A549 treated with DMSO at 1 μM for 4 hours (cell line): ENCODE results near the gene MS4A2. TPM values are rescaled to one million over a fixed set of nuclear protein-coding genes. Genes with fewer than 3 reads are reported as not detected.

Experiments
- total RNA-seq: library from RNA; stranded (reverse); fragments of 200-300 nt; extraction: Qiagen RNA extraction; gene quantifications from 5 replicates; pipeline ENCODE4 v1.2.3, GENCODE V29; 2022; ENCODE audit warnings: low read depth

MS4A2 gene
- not detected in 5 replicates for total RNA-seq

DNA sequence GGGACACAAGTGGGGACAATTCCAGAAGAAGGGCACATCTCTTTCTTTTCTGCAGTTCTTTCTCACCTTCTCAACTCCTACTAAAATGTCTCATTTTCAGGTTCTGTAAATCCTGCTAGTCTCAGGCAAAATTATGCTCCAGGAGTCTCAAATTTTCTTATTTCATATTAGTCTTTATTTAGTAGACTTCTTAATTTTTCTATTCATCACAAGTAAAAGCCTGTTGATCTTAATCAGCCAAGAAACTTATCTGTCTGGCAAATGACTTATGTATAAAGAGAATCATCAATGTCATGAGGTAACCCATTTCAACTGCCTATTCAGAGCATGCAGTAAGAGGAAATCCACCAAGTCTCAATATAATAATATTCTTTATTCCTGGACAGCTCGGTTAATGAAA is at the start of gene MS4A2:
Gene MS4A2, plus strand, starts transcription at position 301 of the 400 bp plus-strand sequence. CDS start 102 bp downstream, outside the sequence.

GRCh38 chr11:60040109-60040508 is 48.4 kb upstream of the MS4A2 start, which contains the start of gene OOSP2:
Gene OOSP2 (plus strand): TSS chr11:60040409. CDS start chr11:60040460, 51 bp downstream.

GRCh38 chr11:60056349-60056969 is 32.0 kb upstream of the MS4A2 start, which contains the start of gene MS4A3:
Gene MS4A3 (plus strand): TSS chr11:60056665. CDS start chr11:60061161, 4,496 bp downstream.

Other genes starting within 250 kb of the MS4A2 start
- not detected in 5 replicates for gene CBLIF, start 243.2 kb upstream of the MS4A2 start, total RNA-seq
- gene TCN1, start 222.2 kb upstream of the MS4A2 start, total RNA-seq, result 0.09 to 0.45 TPM (median 0.23 TPM) in 5 replicates
- not detected in 5 replicates for gene OOSP3, start 209.9 kb upstream of the MS4A2 start, total RNA-seq
- not detected in 5 replicates for gene OOSP1, start 150.2 kb upstream of the MS4A2 start, total RNA-seq
- gene OOSP4A, start 124.6 kb upstream of the MS4A2 start, total RNA-seq, result not detected in 5 replicates
- gene OOSP4B, start 71.5 kb upstream of the MS4A2 start, total RNA-seq, result not detected in 5 replicates
- gene OOSP2, start 48.3 kb upstream of the MS4A2 start, total RNA-seq, result not detected in 5 replicates
- not detected in 5 replicates for gene MS4A3, start 32.0 kb upstream of the MS4A2 start, total RNA-seq
- gene MS4A6A, start 94.4 kb downstream of the MS4A2 start, total RNA-seq, result not detected in 5 replicates
- gene MS4A4E, start 154.5 kb downstream of the MS4A2 start, total RNA-seq, result not detected in 5 replicates
- not detected in 5 replicates for gene MS4A4A, start 192.0 kb downstream of the MS4A2 start, total RNA-seq
- not detected in 5 replicates for gene MS4A6E, start 238.6 kb downstream of the MS4A2 start, total RNA-seq